CD4-positive, alpha-beta T cell treated with Interleukin-2 at 100 ng/mL for 4 hours (primary cell): ENCODE results near the gene PHACTR1.

Source experiments
- DNase-seq: peaks from one replicate; pipeline ENCODE4 v3.0.0-alpha.2; 2020; ENCODE audit warnings: low spot score

The PHACTR1 gene

GRCh38 chr6:12993283-12993898 is 276.8 kb downstream of the PHACTR1 start:
- DNase-seq = no peak

- DNase-seq = no peak
Observed at GRCh38 chr6:12995419-12995818, 278.9 kb downstream of the PHACTR1 start.

GRCh38 chr6:13000537-13000936 is 284.0 kb downstream of the PHACTR1 start:
- no peak for DNase-seq

- DNase-seq = no peak
Observed at GRCh38 chr6:13001927-13002326, 285.4 kb downstream of the PHACTR1 start.

GRCh38 chr6:13004601-13005000 is 288.0 kb downstream of the PHACTR1 start:
- no peak for DNase-seq

- no peak for DNase-seq
Observed at GRCh38 chr6:13005994-13006393, 289.4 kb downstream of the PHACTR1 start.

GRCh38 chr6:13006578-13007300 is 290.2 kb downstream of the PHACTR1 start:
- DNase-seq = no peak

GRCh38 chr6:13007744-13008143 is 291.2 kb downstream of the PHACTR1 start:
- no peak for DNase-seq

GRCh38 chr6:13009031-13009430 is 292.5 kb downstream of the PHACTR1 start:
- no peak for DNase-seq

GRCh38 chr6:13009461-13009860 is 292.9 kb downstream of the PHACTR1 start:
- no peak for DNase-seq

- no peak for DNase-seq
Observed at GRCh38 chr6:13011612-13012146, 295.1 kb downstream of the PHACTR1 start.

GRCh38 chr6:13012296-13012695 is 295.7 kb downstream of the PHACTR1 start:
- DNase-seq = no peak

GRCh38 chr6:13012977-13013680 is 296.6 kb downstream of the PHACTR1 start:
- no peak for DNase-seq

GRCh38 chr6:13013681-13014503 is 297.3 kb downstream of the PHACTR1 start:
- no peak for DNase-seq

GRCh38 chr6:13014504-13015378 is 298.2 kb downstream of the PHACTR1 start:
- DNase-seq = no peak

- DNase-seq = no peak
Observed at GRCh38 chr6:13015379-13015681, 298.8 kb downstream of the PHACTR1 start.

- DNase-seq = no peak
Observed at GRCh38 chr6:13024616-13025015, 308.0 kb downstream of the PHACTR1 start.

- no peak for DNase-seq
Observed at GRCh38 chr6:13025893-13026499, 309.4 kb downstream of the PHACTR1 start.

- DNase-seq = no peak
Observed at GRCh38 chr6:13026557-13026956, 310.0 kb downstream of the PHACTR1 start.

- DNase-seq = no peak
Observed at GRCh38 chr6:13027207-13027606, 310.6 kb downstream of the PHACTR1 start.

- DNase-seq = no peak
Observed at GRCh38 chr6:13030396-13030795, 313.8 kb downstream of the PHACTR1 start.
